ENCODE results near the gene GJC1. TPM values are rescaled to one million over a fixed set of nuclear protein-coding genes. Genes with fewer than 3 reads are reported as not detected.

Gene GJC1
- total RNA-seq, 1 experiment from 2014 or later: 42.7 TPM

DNA sequence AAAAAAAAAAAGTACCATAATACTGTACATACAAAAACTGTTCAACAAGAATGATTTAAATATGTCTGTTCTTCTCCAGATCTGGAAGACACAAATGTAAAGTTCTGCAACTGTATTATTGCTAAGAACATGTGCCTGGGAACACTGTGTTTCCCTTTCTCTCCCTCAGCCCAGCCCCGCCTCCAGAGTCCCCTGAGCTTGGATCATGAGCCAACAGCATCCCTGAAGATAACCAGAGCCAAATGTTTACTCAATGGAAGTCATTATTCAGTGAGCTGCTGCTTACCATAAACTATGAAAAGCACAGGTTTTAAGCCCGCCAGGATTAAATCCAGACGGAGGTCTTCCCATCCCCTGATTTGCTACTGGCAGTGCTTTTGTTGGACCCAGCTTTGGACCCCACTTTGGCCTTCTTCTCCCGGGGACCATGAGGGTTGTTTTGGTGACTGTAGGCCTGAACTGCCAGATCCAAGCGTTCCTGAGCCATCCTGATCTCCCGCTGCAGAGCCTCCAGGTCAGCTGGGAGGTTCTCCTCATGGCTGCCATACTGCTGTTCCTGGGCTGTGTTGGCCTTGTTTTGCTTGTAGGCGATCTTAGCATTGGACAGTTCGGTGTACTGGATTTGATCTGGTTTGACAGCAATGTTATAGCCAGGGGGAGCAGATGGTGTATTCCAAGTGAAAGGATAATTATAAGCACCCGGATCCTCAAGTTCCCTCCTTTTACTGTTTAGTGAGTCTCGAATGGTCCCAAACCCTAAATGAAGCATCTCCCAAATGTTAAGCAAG lies 25.6 kb downstream of the GJC1 start:
- DNase-seq (ENCODE audit: low read depth): no peak

GRCh38 chr17:44801880-44802279 lies 28.2 kb downstream of the GJC1 start:
- no peak for DNase-seq (ENCODE audit: low read depth)

GRCh38 chr17:44798356-44798755 lies 31.7 kb downstream of the GJC1 start:
- no peak for DNase-seq (ENCODE audit: low read depth)

DNA sequence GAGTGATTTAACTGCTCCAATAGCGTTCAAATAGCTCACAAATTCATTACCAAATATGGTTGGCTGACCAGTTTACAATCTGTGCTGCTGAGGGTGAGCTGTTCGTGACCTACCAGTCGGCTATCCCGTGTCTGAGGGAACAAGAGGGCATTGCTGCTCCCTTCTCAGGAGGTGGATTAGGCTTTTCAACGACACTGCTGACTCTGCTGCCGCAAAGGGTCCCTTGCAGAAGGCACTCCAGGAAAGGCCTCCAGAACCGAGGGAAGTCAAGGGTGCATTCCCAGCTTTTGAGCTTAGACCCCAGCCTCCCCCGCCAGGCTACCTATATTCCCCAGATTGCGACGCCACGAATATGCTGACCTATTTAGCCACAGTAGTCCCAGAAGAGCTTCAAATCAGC lies 32.3 kb downstream of the GJC1 start:
- DNase-seq (ENCODE audit: low read depth): no peak

GRCh38 chr17:44796731-44797130 lies 33.4 kb downstream of the GJC1 start:
- no peak for DNase-seq (ENCODE audit: low read depth)

DNA sequence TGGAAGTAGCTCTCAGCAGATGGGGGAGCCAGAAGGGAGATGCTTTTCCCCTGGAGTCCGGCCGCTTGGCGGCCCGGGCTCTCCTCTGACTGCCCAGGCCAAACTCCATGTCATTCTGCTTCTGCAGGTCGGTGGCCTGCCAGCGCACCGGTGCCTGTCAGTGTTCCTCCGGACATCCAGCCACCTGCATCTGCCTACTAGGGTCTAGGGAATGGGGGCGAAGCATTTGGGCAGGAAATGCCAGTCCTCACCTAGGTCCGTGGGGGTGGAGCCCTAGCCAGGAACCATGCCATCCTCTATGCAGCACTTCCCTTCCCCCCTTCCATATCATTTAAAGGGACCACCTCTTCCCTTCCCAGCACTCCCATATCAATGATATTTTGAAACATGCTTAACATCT lies 34.2 kb downstream of the GJC1 start:
- no peak for DNase-seq (ENCODE audit: low read depth)

- no peak for DNase-seq (ENCODE audit: low read depth)
Observed at GRCh38 chr17:44795421-44795820, 34.7 kb downstream of the GJC1 start.

DNA sequence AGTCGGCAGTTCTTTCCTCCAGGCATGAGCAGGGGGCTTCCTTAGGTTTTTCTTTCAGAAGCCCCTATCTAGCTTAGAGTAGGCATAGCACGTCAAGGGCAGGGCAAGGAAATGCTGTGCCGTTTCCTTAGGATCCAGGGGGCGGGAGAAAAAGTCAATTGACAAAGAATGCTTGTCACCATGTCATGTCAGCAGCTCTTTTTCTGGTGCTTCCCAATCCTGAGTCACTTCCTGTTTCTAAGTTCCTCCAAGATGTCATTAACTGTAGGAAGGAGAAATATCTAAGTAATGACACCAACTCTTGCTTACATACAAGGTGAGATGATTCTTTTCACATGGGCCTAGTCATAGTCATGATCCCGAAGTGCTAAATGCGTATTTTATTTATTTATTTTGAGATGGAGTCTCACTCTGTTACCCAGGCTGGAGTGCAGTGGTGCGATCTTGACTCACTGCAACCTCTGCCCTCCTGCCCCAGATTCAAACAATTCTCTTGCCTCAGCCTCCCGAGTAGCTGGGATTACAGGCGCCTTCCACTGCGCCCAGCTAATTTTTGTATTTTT lies 35.2 kb downstream of the GJC1 start:
- DNase-seq (ENCODE audit: low read depth): peak; percentile 98

DNA sequence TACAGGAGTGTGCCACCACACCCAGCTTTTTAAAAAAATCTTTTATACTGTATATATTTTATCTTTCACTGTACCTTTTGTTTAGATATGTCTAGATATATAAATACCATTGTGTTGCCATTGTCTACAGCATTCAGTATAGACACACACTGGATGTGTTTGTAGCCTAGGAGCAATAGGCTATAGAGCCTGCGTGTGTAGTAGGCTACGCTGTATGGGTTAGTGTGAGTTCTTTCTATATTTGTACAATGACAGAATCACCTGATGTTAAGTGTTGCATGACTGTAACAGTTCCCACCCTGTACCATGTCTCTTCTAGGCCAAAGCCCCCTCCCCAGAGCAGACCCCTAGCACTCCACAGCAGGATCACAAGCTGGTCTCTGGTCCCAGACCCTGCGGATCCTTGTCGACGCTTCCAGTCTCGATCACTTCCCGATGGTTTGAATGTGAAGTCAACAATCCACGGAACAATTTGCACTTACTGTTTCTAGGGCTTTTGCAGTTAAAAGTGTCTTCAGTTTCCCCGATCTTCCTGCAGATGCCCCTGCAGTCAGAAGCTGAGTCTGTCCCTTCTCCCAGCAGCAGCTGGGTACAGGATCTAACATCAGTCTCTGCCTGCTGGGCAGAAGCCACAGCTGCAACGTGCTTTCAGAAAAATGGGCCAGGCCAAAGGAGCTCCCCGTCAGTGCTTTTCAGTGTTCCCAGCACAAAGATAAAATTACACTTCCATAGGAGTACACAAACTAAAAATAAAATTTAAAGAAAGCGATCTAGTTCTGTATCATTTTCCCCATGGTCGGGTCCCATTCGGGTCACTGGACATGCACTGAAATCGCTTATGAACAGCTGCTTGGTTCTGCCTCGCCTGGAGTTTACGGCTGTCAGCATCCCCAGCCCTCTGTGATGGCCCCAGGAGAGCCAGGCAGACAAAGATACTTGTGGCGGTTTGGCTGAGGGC lies 35.9 kb downstream of the GJC1 start:
- no peak for DNase-seq (ENCODE audit: low read depth)

DNA sequence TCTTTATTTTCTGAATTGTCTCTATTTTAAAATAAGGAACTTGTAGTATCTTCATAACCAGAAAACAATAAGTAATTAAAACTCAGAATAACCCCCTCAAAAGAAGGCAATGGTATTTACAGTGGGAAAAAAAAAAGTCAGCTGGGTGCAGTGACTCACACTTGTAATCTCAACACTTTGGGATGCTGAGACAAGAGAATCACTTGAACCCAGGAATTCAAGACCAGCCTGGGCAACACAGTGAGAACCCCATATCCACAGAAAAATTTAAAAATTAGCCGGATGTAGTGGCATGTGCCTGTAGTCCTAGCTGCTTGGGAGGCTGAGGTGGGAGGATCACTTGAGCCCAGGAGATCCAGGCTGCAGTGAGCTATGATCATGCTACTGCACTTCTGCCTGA lies 37.8 kb downstream of the GJC1 start:
- DNase-seq (ENCODE audit: low read depth): peak; percentile 60

- DNase-seq (ENCODE audit: low read depth): peak; percentile 51
Observed at GRCh38 chr17:44788139-44788538, 41.9 kb downstream of the GJC1 start.

- no peak for DNase-seq (ENCODE audit: low read depth)
Observed at GRCh38 chr17:44787271-44787940, 42.7 kb downstream of the GJC1 start.

- no peak for DNase-seq (ENCODE audit: low read depth)
Observed at GRCh38 chr17:44786551-44787081, 43.5 kb downstream of the GJC1 start.

DNA sequence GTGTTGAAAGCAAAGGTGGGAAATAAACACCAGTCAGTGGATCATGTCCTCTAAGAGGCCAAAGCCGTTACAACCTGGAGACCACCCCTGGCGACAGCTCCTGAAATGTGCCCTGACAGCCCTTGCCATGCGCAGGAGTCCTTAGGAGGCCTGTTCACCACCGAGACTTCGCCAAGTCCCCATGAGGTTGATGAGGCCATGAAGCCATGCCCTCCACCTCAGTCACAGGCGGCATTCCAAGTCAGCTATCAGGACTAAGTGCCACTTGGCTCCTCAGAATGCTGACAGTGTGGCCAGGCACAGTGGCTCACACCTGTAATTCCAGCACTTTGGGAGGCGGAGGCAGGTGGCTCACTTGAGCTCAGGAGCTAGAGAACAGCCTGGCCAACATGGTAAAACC lies 44.2 kb downstream of the GJC1 start:
- no peak for DNase-seq (ENCODE audit: low read depth)

DNA sequence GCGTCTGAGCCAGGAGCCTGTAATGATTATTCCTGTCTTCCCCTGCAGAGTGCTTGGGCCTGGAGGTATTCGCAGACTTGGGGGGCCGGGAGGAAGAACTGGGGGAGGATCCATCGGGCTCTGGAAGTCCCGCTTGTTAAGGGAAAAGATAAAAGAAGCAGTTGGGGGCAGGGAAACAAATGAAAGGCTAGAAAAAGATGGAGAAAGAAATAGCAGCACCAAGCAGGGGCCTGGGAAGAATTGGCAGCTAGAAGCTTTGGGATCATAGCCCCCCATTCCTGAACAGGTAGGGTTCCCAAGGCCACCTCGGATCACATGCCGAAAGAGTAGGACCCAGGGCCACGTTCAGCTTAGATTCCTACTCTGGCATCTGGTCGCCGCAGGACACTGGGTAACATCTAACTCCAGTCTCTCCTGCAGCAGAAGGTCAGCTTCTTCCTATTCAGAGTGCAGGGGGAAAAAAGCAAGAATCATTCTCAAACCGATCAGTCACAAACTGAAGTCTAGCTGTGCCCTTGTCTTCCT lies 47.7 kb downstream of the GJC1 start:
- DNase-seq (ENCODE audit: low read depth): no peak

DNA sequence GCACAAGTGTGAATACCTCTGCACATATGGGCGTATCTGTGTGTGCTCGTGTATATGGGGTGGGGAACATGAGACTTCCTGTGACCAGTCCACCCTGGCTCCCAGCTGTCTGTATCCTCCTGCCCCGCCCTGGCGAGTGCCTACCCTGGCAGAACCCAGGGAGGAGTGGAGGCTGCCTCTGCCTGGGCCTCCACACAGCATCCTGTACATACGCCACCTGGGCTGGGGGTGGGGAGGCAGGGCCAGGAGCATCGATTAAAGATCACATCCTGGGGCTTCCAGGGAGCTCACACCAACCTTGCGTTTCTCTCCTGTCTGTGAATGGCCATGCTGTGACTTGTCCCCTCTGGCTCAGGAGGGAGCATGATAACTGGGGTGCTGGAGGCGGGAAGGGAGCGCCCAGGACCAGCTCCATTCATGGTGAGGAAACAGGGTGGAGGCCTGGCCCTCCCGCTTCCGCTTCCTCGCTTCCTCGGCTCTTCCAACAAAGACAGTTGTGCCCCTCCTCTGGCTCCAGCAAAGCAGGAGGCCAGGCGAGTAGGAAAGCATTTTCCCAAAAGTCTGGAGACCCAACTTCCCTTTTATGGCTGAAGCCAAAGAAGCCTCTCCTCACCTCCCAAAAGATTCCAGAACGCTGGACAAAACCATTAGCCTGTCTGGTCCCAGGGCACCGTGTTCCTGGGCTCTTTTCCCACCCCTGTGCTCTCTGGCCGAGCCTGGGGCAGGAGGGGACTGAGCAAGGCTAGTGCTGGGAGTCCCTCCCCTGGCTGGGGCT lies 48.3 kb downstream of the GJC1 start:
- DNase-seq (ENCODE audit: low read depth): no peak

GRCh38 chr17:44780845-44781480 lies 49.1 kb downstream of the GJC1 start:
- DNase-seq (ENCODE audit: low read depth): no peak

DNA sequence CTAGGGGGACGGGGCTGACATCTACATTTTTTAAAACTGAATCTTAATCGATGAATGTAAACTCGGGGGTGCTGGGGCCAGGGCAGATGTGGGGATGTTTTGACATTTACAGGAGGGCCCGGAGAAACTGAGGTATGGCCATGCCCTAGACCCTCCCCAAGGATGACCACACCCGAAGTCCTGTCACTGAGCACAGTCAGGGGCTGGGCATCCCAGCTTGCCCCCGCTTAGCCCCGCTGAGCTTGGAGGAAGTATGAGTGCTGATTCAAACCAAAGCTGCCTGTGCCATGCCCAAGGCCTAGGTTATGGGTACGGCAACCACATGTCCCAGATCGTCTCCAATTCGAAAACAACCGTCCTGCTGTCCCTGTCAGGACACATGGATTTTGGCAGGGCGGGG lies 49.9 kb downstream of the GJC1 start:
- DNase-seq (ENCODE audit: low read depth): no peak

- DNase-seq (ENCODE audit: low read depth): peak; percentile 76
Observed at GRCh38 chr17:44779211-44780025, 50.7 kb downstream of the GJC1 start.

All from HT1080 (cell line).